GM21529 (cell line): ENCODE measurements around the gene CASQ2.

Source experiments
- ATAC-seq: cut with Tn5 transposase; IDR thresholded peaks from one replicate; pipeline ENCODE4 v1.9.1; 2021; ENCODE audit not compliant: unreplicated experiment

The CASQ2 gene

DNA sequence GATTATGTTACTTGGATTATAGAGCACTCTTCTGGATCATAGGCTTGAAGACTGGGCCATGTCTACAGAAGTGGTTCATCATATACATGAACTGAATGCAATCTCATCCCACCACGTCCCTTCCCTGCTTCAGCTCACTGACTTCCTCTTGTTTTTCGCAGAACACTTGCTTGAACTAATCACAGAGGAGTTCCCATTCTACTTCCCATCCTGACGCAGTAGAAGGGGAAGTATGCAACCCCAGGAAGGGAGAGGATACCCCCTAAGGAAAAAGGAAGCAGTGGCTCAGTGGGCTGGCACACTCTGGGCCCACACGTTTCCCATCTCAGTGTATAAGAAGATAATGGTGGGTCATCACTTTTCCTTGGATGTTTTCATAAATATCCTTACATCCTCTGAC is 36.2 kb downstream of the CASQ2 start:
- ATAC-seq: no peak

DNA sequence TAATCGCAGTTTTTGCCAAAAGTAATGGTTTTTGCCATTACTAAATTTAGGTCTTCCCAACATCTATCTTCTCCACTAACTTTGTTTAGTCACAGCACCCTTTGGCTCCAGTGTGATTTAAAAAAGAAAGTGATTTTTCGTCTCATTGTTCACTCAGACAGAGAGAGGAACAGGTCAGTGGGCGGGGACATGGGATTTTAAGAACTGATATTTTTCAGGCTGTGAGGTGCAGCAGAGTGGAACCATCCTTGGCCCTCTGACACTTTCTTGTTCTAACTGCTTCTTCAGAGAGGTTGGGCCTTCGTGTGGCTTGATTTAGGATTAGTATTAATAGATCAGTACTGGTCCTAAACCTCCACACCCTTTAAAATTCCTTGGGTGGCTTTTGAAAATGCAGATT is 38.8 kb downstream of the CASQ2 start:
- ATAC-seq: peak; percentile 98

DNA sequence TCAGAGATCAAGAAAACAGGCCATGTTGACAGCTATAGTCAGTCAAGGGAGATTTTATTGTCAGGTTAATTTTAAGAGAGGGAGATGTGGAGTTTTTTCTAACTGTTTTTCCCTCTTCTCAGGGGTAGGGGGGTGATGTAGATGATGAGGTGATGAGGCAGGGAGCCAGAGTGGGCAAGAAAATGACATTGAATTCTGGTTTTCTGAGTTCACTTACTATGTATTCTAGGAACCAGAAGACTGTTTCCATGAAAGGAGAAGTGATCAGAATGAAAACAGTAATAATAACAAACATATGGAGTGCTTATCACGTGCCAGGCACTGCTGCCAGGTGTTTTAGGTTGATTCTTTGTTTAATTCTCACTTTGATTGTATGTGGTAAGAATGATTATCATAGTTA is 40.2 kb downstream of the CASQ2 start:
- no peak for ATAC-seq

DNA sequence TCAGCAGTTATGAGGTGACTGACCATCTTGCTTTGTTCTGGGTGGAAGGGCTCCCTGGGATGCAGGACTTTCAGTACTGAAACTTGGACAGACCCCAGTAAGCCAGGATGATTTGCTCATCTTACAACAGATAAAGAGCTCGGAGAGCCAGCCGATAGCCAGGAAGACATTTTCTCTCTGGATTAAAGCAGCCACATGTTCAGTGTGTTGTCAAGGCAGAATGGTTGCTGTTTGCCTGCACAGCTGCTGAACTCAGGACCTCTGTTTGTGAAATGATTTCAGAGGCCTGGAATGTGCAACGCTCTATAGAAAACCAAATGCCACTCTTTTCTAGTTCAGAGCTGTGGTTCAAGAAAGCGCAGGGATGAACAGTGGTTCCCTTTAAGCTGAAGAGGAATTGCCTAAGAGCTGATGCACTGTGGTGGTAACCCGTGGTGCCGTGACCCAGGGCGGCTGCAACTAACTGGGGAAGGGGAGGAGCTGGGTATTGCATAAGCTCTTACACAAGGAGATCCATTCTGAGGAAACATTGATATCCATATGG is 40.7 kb downstream of the CASQ2 start:
- no peak for ATAC-seq

GRCh38 chr1:115726570-115726969 is 41.9 kb downstream of the CASQ2 start:
- ATAC-seq: no peak

- no peak for ATAC-seq
These were observed 42.4 kb downstream of the CASQ2 start for GRCh38 chr1:115726161-115726560.

DNA sequence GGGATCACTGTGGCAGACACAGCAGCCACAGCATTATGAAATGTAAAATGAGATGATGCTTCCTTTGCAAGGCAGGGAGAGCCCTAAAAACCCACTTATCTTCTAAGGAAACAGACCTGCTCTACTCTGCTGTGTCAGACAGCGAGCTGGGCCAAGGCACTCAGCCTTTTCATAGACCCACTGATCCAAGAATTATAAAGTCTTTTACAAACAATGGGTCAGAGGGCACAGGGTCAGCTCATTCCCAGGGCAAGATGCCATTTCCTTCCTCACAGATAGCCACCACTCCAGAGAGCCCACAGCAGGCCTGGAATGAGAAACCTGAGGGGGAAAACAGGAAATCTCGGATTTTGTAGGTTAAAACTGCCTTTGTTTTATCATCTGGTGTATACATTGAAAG is 42.9 kb downstream of the CASQ2 start:
- ATAC-seq: no peak

DNA sequence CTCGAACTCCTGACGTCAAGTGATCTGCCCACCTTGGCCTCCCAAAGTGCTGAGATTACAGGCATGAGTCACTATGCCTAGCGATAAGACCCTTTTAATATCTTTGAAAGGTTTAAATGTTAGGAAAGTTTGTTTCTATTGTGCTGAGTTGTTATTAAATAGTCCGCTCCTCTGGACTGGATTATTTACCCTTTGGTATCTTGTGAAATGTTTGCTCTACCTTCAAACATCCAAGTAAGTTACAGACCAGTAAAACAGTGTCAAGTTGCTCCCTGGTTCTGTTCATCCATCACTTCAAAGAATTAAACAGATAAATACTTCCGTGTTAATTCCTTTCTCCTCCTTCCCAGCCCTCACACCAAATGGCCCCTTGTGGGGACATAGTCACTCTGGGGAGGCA is 44.8 kb downstream of the CASQ2 start:
- no peak for ATAC-seq

DNA sequence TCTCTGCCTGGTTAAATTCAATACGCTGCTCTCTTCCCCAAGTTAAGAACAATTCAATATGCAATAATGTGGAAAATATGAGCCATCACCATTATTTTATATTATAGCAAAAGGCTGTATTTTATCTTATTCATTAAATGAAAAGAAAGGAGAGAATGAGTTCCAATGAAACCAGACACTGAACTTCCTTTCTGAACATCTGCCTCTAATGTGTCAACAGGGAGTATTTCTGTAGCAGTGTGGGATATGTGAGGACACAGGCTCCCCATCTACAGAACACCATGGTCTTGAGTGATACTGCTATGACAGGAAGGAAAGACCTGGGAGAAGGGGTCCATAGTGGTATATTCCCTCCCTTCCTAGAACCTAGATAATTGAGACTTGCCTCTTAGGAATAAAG is 46.3 kb downstream of the CASQ2 start:
- ATAC-seq: no peak

- ATAC-seq: no peak
These were observed 49.2 kb downstream of the CASQ2 start for GRCh38 chr1:115719285-115719684.

DNA sequence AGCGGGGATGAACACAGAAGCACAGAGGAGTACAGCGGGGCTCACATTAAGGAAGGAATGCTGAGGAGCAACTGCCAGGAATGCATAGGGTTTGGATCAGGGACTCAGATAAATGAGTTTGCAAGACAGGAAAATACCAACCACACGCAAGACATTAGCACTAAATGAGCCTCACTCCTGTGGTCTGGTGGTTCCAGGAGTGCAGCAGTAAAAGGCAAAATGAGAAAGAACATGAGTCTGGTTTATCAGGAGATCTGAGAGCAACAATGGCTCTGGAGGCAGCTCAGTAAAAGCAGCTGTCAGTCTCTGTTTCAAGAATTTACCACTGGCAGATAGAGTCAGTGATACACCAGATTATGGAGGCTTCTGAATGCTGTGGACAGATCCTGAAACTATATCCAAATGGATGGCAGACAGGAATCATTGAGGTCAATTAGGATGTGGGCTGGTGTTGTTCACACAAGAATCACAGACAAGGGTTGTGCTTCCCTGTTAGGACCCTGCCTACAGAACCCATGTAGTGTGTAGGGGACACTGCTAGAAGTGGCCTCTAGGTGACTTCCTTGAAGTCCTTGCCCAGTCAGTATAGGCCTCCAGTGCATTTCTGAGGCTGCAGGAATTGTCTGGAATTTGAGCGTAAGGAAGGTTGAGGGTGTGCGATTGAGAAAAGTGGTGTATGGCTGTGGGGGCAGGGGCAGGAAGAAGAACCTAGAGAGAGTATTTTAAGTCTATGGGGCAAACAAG is 50.3 kb downstream of the CASQ2 start:
- ATAC-seq: no peak

GRCh38 chr1:115717541-115717940 is 51.0 kb downstream of the CASQ2 start:
- ATAC-seq: no peak

GRCh38 chr1:115714572-115715141 is 53.9 kb downstream of the CASQ2 start:
- no peak for ATAC-seq

DNA sequence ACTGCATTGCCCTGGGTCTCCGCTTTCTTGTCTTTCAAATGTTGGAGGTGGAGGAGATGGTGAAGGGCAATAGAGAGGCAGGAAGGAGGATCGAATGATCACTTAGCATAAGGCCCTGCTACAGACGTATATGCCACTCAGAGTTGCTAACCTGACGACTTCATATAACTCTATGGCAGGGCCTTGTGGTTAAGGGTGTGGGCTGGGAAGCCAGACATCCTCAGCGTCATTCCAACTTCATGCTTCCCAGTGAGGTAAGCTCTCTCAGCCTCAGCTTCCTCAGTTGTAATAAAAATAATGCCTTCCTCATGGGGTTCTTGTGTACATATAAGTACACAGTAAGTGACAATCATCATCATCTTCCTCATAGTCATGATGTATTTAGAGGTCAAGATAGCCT is 54.6 kb downstream of the CASQ2 start:
- ATAC-seq: no peak

GRCh38 chr1:115712911-115713609 is 55.5 kb downstream of the CASQ2 start:
- no peak for ATAC-seq

- no peak for ATAC-seq
These were observed 57.5 kb downstream of the CASQ2 start for GRCh38 chr1:115710859-115711624.

GRCh38 chr1:115706587-115707425 is 61.7 kb downstream of the CASQ2 start:
- no peak for ATAC-seq

- no peak for ATAC-seq
These were observed 62.6 kb downstream of the CASQ2 start for GRCh38 chr1:115705963-115706362.

DNA sequence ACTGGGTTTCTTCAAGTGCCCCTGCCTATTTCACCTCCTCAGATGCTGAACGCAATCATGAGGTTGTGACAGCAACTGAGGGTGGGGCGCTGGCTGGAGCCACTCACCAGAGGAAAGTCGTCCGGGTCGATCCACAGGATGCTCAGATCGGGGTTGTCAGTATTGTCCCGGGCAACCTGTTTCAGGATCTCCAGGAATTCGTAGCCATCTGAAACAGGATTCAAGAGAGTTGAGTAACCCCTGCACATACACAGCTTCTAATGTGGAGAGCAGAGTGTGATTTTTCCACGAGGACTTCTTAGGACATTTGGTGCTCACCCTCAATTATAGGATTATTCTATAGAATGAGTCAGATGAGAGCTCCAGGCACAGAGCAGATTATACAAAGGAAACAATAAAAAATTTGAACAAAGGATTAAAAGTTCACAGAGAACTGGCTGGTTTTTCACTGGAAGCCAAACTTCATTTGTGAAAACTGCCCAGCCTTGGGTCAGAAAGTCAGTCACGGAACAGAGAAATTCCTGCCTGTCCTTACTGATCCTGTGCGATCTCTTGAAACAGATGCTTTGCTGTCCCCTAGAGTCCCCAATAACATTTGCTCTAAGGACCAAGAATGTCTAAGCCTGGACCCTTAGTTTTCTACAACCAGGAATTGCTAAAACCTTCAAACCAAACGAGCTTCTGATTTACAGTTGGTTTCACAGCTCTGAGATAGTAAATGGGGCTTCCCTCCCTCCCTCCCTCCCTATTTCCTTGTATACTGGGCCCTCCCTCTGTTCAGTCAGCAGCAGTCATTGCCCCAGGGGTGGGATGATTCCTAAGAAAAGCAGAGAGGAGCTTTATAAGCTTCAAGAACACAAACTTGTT is 63.2 kb downstream of the CASQ2 start:
- no peak for ATAC-seq
